ENCODE results near the gene MAP2K3.

MAP2K3 gene

GRCh38 chr17:21284319-21285163 lies at the start of gene MAP2K3:
Gene MAP2K3 (plus strand): TSS chr17:21284711. CDS start chr17:21284921, 210 bp downstream.
- peak; percentile 96 to 100 (median 100) for DNase-seq
- intact Hi-C loops (cut with DNase I) = loop anchor here (5.0 kb wide), 1 partner anchor 228 kb away; no protein-coding TSS in a partner anchor

GRCh38 chr17:21235921-21236320 lies 48.6 kb upstream of the MAP2K3 start:
- no peak for DNase-seq
- intact Hi-C loops (cut with DNase I) = no loop called here

GRCh38 chr17:21239680-21240368 lies 44.7 kb upstream of the MAP2K3 start:
- intact Hi-C loops (cut with DNase I) = loop anchor here (10.0 kb wide), 1 partner anchor 125 kb away; no protein-coding TSS in a partner anchor
- no peak for DNase-seq

GRCh38 chr17:21240369-21241055 lies 44.0 kb upstream of the MAP2K3 start:
- no peak for DNase-seq

GRCh38 chr17:21241564-21241963 lies 42.9 kb upstream of the MAP2K3 start:
- intact Hi-C loops (cut with DNase I) = loop anchor here (10.0 kb wide), 1 partner anchor 127 kb away; no protein-coding TSS in a partner anchor
- DNase-seq = no peak

More at GRCh38 chr17:21240369-21241055, 44.0 kb upstream of the MAP2K3 start:
- intact Hi-C loops (cut with DNase I) = loop anchor here (10.0 kb wide), 1 partner anchor 126 kb away; no protein-coding TSS in a partner anchor

GRCh38 chr17:21242026-21242697 lies 42.3 kb upstream of the MAP2K3 start:
- no peak for DNase-seq
- intact Hi-C loops (cut with DNase I) = loop anchor here (10.0 kb wide), 1 partner anchor 127 kb away; no protein-coding TSS in a partner anchor

- DNase-seq = no peak
- intact Hi-C loops (cut with DNase I) = loop anchor here (10.0 kb wide), 1 partner anchor 128 kb away; no protein-coding TSS in a partner anchor
Observed at GRCh38 chr17:21242780-21243515, 41.6 kb upstream of the MAP2K3 start.

- intact Hi-C loops (cut with DNase I) = loop anchor here (10.0 kb wide), 1 partner anchor 129 kb away; no protein-coding TSS in a partner anchor
- no peak for DNase-seq
Observed at GRCh38 chr17:21243516-21244303, 40.8 kb upstream of the MAP2K3 start.

GRCh38 chr17:21245639-21246084 lies 38.8 kb upstream of the MAP2K3 start:
- intact Hi-C loops (cut with DNase I) = loop anchor here (10.0 kb wide), 1 partner anchor 131 kb away; no protein-coding TSS in a partner anchor
- DNase-seq = no peak

- DNase-seq = no peak
- intact Hi-C loops (cut with DNase I) = loop anchor here (10.0 kb wide), 1 partner anchor 132 kb away; no protein-coding TSS in a partner anchor
Observed at GRCh38 chr17:21246698-21247097, 37.8 kb upstream of the MAP2K3 start.

- DNase-seq = no peak
- intact Hi-C loops (cut with DNase I) = loop anchor here (10.0 kb wide), 1 partner anchor 133 kb away; no protein-coding TSS in a partner anchor
Observed at GRCh38 chr17:21247552-21248258, 36.8 kb upstream of the MAP2K3 start.

- no peak for DNase-seq
- intact Hi-C loops (cut with DNase I) = loop anchor here (10.0 kb wide), 1 partner anchor 134 kb away; no protein-coding TSS in a partner anchor
Observed at GRCh38 chr17:21248500-21248899, 36.0 kb upstream of the MAP2K3 start.

GRCh38 chr17:21249086-21249795 lies 35.3 kb upstream of the MAP2K3 start:
- DNase-seq = no peak
- intact Hi-C loops (cut with DNase I) = loop anchor here (10.0 kb wide), 1 partner anchor 134 kb away; no protein-coding TSS in a partner anchor

- intact Hi-C loops (cut with DNase I) = loop anchor here (5.0 to 10.0 kb wide), 2 partner anchors 38 to 135 kb away; partner anchors contain the start of gene TMEM11
- DNase-seq = no peak
Observed at GRCh38 chr17:21249920-21250703, 34.4 kb upstream of the MAP2K3 start.
